B cell (primary cell): Measurements from ENCODE around the gene PLCB4. TPM values are rescaled to one million over a fixed set of nuclear protein-coding genes. Genes with fewer than 3 reads are reported as not detected.

Experiments used
- ATAC-seq: fragments of 200-7000 bp; cut with Tn5 transposase; one replicate; pipeline ENCODE4 v1.10.0; 2021; ENCODE audit warnings: low read depth, mild to moderate bottlenecking, moderate number of reproducible peaks, moderate library complexity
- CTCF ChIA-PET: fragments of 350-600 bp; sonication (Branson Sonifier 250); formaldehyde crosslinking; loops from one replicate; lab custom pipeline; 2021; ENCODE audit warnings: antibody characterized with exemption, inconsistent platforms; lab: Charles Lee
- POLR2A ChIA-PET: fragments of 350-600 bp; sonication (Branson Sonifier 250); formaldehyde crosslinking; loops from one replicate; lab custom pipeline; 2021; ENCODE audit warnings: antibody characterized with exemption; lab: Charles Lee
- DNase-seq: peaks from one replicate; pipeline ENCODE4 v3.0.0; 2013
- H2AFZ ChIP-seq: 2 replicates; pipeline ENCODE4 v1.6.1; 2012; ENCODE audit warnings: mild to moderate bottlenecking, low read depth, low read length; ENCODE audit not compliant: insufficient read depth, poor library complexity, severe bottlenecking
- H3K27ac ChIP-seq, 2 donors: 1 replicate in 1 of 2; 2 replicates in 1 of 2; pipeline ENCODE4 v1.5.1; 2012 to 2013; ENCODE audit warnings: low read length in 2 of 2, mild to moderate bottlenecking in 2 of 2, moderate library complexity in 1 of 2
- H3K27me3 ChIP-seq, 4 experiments: fragments of 200-600 bp in 1 of 4; sonication (generic) in 1 of 4; replicated peaks in 1 of 4; 1 replicate in 2 of 4; 2 replicates in 2 of 4; pipeline versions ENCODE4 v1.6.1 to v1.7.0; 2013 to 2016; ENCODE audit warnings: low read length in 3 of 4, mild to moderate bottlenecking in 2 of 4, mixed read lengths in 1 of 4, moderate library complexity in 1 of 4; ENCODE audit not compliant: insufficient read depth in 4 of 4, control insufficient read depth in 3 of 4; ENCODE audit errors: control extremely low read depth in 1 of 4
- H3K36me3 ChIP-seq, 2 experiments: replicated peaks in 1 of 2; 1 replicate in 1 of 2; 2 replicates in 1 of 2; pipeline versions ENCODE4 v1.6.1 to v1.7.1; 2013; ENCODE audit warnings: low read length in 1 of 2; ENCODE audit not compliant: insufficient read depth in 2 of 2, control insufficient read depth in 1 of 2; ENCODE audit errors: control extremely low read depth in 1 of 2, extremely low read depth in 1 of 2
- H3K4me1 ChIP-seq, 2 donors: fragments of 200-600 bp in 1 of 2; sonication (generic) in 1 of 2; 1 replicate in 1 of 2; 2 replicates in 1 of 2; pipeline versions ENCODE4 v1.5.1 to v1.6.1; 2013 to 2017; ENCODE audit warnings: low read length in 2 of 2; ENCODE audit not compliant: control insufficient read depth in 2 of 2, insufficient read depth in 2 of 2
- H3K4me2 ChIP-seq: replicated peaks from 2 replicates; pipeline ENCODE3; 2012; ENCODE audit warnings: mild to moderate bottlenecking, low read depth, low read length; ENCODE audit not compliant: poor library complexity, severe bottlenecking
- H3K4me3 ChIP-seq, 5 experiments: fragments of 200-600 bp in 1 of 5; sonication (generic) in 1 of 5; 1 replicate in 3 of 5; 2 replicates in 2 of 5; pipeline versions ENCODE4 v1.5.1 to v1.7.0; 2011 to 2016; ENCODE audit warnings: low read length in 4 of 5, mild to moderate bottlenecking in 4 of 5, low read depth in 2 of 5, control low read depth in 1 of 5, moderate library complexity in 1 of 5; ENCODE audit not compliant: insufficient read depth in 1 of 5; ENCODE audit errors: control extremely low read depth in 1 of 5, extremely low read depth in 1 of 5
- H3K79me2 ChIP-seq: fragments of 200-600 bp; sonication (generic); one replicate; pipeline ENCODE4 v1.6.0; 2016; ENCODE audit warnings: low read length; ENCODE audit not compliant: control insufficient read depth, insufficient read depth
- H3K9ac ChIP-seq: fragments of 200-600 bp; sonication (generic); 2 replicates; pipeline ENCODE4 v1.6.1; 2017; ENCODE audit warnings: mild to moderate bottlenecking, low read length, moderate library complexity
- H3K9me3 ChIP-seq, 3 donors: one replicate each; pipeline versions ENCODE4 v1.6.1 to v1.7.1; 2013; ENCODE audit warnings: low read length in 2 of 3; ENCODE audit not compliant: control insufficient read depth in 2 of 3, insufficient read depth in 1 of 3; ENCODE audit errors: control extremely low read depth in 1 of 3
- H4K20me1 ChIP-seq: 2 replicates; pipeline ENCODE4 v1.6.0; 2012; ENCODE audit warnings: mild to moderate bottlenecking, low read length; ENCODE audit not compliant: insufficient read depth, control insufficient read depth, poor library complexity, severe bottlenecking
- H3K27ac Mint-ChIP-seq: one replicate; pipeline ENCODE4 v1.8.0; 2021; ENCODE audit warnings: mixed read lengths
- H3K27me3 Mint-ChIP-seq: one replicate; pipeline ENCODE4 v1.8.0; 2021; ENCODE audit warnings: mixed read lengths
- H3K4me1 Mint-ChIP-seq: one replicate; pipeline ENCODE4 v1.8.0; 2021; ENCODE audit warnings: mixed read lengths
- H3K4me3 Mint-ChIP-seq: one replicate; pipeline ENCODE4 v1.8.0; 2021; ENCODE audit warnings: mixed read lengths
- H3K9me3 Mint-ChIP-seq: one replicate; pipeline ENCODE4 v1.8.0; 2022; ENCODE audit warnings: mixed read lengths; ENCODE audit not compliant: insufficient read depth
- CTCF ChIP-seq: fragments of 200-600 bp; IDR thresholded peaks from one replicate; pipeline ENCODE4 v1.8.0; 2022; ENCODE audit warnings: antibody characterized with exemption, mild to moderate bottlenecking
- EZH2 ChIP-seq: IDR thresholded peaks from 2 replicates; pipeline ENCODE4 v1.6.1; 2012; ENCODE audit warnings: borderline replicate concordance, low read depth, mild to moderate bottlenecking, moderate library complexity, low read length; ENCODE audit not compliant: insufficient read depth, poor library complexity, severe bottlenecking
- whole genome bisulfite sequencing: methylation state at CpG from one replicate; pipeline ENCODE4 v1.1.5; 2013; ENCODE audit warnings: missing lambda C conversion rate; ENCODE audit not compliant: insufficient coverage; 5-methylcytosine and 5-hydroxymethylcytosine counted together
- intact Hi-C: fragments of 100-400 bp; cut with micrococcal nuclease; formaldehyde crosslinking; loops from one replicate; pipeline ENCODE4 v1.10.0; 2022
- polyA plus RNA-seq: library from polyadenylated mRNA; depleted of rRNA; stranded (reverse); fragments of >200 nt; gene quantifications from 2 replicates; pipeline ENCODE4 v1.2.3, GENCODE V29; 2012
- total RNA-seq, 2 donors: library from RNA; stranded (reverse); fragments of 120-200 nt in 1 of 2; gene quantifications; 1 replicate in 1 of 2; 2 replicates in 1 of 2; pipeline versions ENCODE4 v1.2.3 to v1.2.4, GENCODE V29; 2013 to 2022

The PLCB4 gene
- total and polyA plus RNA-seq, 2 donors (not counting 1 experiment from before 2014, with no cell fraction given), result not detected

GRCh38 chr20:9119776-9120175, 50.9 kb downstream of the PLCB4 start:
- no peaks in the 10 kb centered on the region for H3K9me3 Mint-ChIP-seq

GRCh38 chr20:9121211-9121610, 52.3 kb downstream of the PLCB4 start:
- no peaks in the 10 kb centered on the region for H3K36me3 ChIP-seq
- no peak overlapping the region for H3K27ac ChIP-seq
- no peak overlapping the region for H3K4me3 Mint-ChIP-seq
- H3K9me3 ChIP-seq, result no peaks in the 10 kb centered on the region
- ATAC-seq (no peak), DNase-seq (no peak)
- H3K79me2 ChIP-seq, result no peaks in the 10 kb centered on the region
- no peaks in the 10 kb centered on the region for H3K4me1 ChIP-seq
- ChIA-PET CTCF (no interaction called here), POLR2A (no interaction called here)
- 95% methylated on average over 4 of the region's 6 CpGs for WGBS
- intact Hi-C loops, result no loop called here
- no peak overlapping the region for H3K9ac ChIP-seq
- no peaks in the 10 kb centered on the region for H4K20me1 ChIP-seq
- no peak for TF ChIP-seq CTCF
- no peak for TF ChIP-seq EZH2
- no peak overlapping the region for H3K4me3 ChIP-seq
- no peaks in the 10 kb centered on the region for H3K9me3 Mint-ChIP-seq
- no peak overlapping the region for H2AFZ ChIP-seq
- H3K27me3 Mint-ChIP-seq, result no peaks in the 10 kb centered on the region
- H3K4me2 ChIP-seq, result no peak overlapping the region
- no peak overlapping the region for H3K27ac Mint-ChIP-seq
- H3K4me1 Mint-ChIP-seq, result no peaks in the 10 kb centered on the region
- no peaks in the 10 kb centered on the region for H3K27me3 ChIP-seq

More at GRCh38 chr20:9119776-9120175, 50.9 kb downstream of the PLCB4 start:
- H3K4me3 ChIP-seq, result no peak overlapping the region
- H3K27ac ChIP-seq, result no peak overlapping the region
- Mint-ChIP-seq H3K4me3 (no peak overlapping the region), H3K27me3 (no peaks in the 10 kb centered on the region), H3K27ac (no peak overlapping the region), H3K4me1 (no peaks in the 10 kb centered on the region)
- H3K4me1 ChIP-seq, result no peaks in the 10 kb centered on the region
- no peaks in the 10 kb centered on the region for H4K20me1 ChIP-seq
- WGBS, result 11% methylated on average over 5 of the region's 7 CpGs
- TF ChIP-seq EZH2 (no peak), CTCF (no peak)
- no peaks in the 10 kb centered on the region for H3K36me3 ChIP-seq
- DNase-seq, result no peak
- intact Hi-C loops, result no loop called here
- no peak overlapping the region for H3K4me2 ChIP-seq
- no peaks in the 10 kb centered on the region for H3K27me3 ChIP-seq
- ChIA-PET POLR2A (no interaction called here), CTCF (no interaction called here)
- H2AFZ ChIP-seq, result no peak overlapping the region
- ATAC-seq, result no peak
- no peak overlapping the region for H3K9ac ChIP-seq
- no peaks in the 10 kb centered on the region for H3K9me3 ChIP-seq
- H3K79me2 ChIP-seq, result no peaks in the 10 kb centered on the region
